ENCODE results near the gene SORCS1. TPM values are rescaled to one million over a fixed set of nuclear protein-coding genes. Genes with fewer than 3 reads are reported as not detected.

SORCS1 gene
- total and polyA plus RNA-seq, 2 experiments from 2014 or later: 2.9 to 8.9 TPM

GRCh38 chr10:106567629-106568028 is 596.9 kb downstream of the SORCS1 start:
- H3K27ac Mint-ChIP-seq: no peak overlapping the region

More at GRCh38 chr10:106567629-106568028, 596.9 kb downstream of the SORCS1 start:
- ATAC-seq (no peak), DNase-seq (ENCODE audit: low spot score) (no peak)
- Histone ChIP-seq H3K79me2 (replicated peaks; ENCODE audit: insufficient read depth) (no peaks in the 10 kb centered on the region), H3K4me3 (no peak overlapping the region), H3K27ac (ENCODE audit: low read depth) (no peak overlapping the region), H3K27me3 (ENCODE audit: insufficient read depth) (no peaks in the 10 kb centered on the region), H3K4me1 (ENCODE audit: insufficient read depth) (peaks cover 21% of the 10 kb centered on the region; the same call in 1 of the 2 replicates), H2AFZ (no peak overlapping the region), H3K9me2 (ENCODE audit: insufficient read depth) (0 out of 2 replicates have a peak, but pooled peaks cover 3% of the 10 kb centered on the region), H3F3A (replicated peaks; ENCODE audit: low read depth) (no peaks in the 10 kb centered on the region), H3K4me2 (no peak overlapping the region), H4K20me1 (replicated peaks; ENCODE audit: insufficient read depth) (no peaks in the 10 kb centered on the region), H3K36me3 (ENCODE audit: insufficient read depth) (no peaks in the 10 kb centered on the region)
- no peak for TF ChIP-seq ZNF462 (CRISPR knock-in tag; IDR thresholded peaks at IDR 0.05)
- TF ChIP-seq ETS1 (IDR thresholded peaks at IDR 0.05): no peak
- no peak for TF ChIP-seq CTCF (conservative IDR thresholded peaks at IDR 0.05; ENCODE audit: low read depth in 2 of 2)
- no peak for TF ChIP-seq POLR2AphosphoS5 (IDR thresholded peaks at IDR 0.05; ENCODE audit: low read depth)
- TF ChIP-seq EZH2 (IDR thresholded peaks at IDR 0.05; ENCODE audit: low read depth, unreplicated experiment): no peak
- no peak for TF ChIP-seq CREB1 (CRISPR knock-in tag; IDR thresholded peaks at IDR 0.05; ENCODE audit: low read depth)
- no peak for TF ChIP-seq ZNF114 (CRISPR knock-in tag; IDR thresholded peaks at IDR 0.05)
- TF ChIP-seq ZNF331 (CRISPR knock-in tag; IDR thresholded peaks at IDR 0.05; ENCODE audit: low read depth): no peak
- H3K4me1 Mint-ChIP-seq: peaks cover 16% of the 10 kb centered on the region
- H3K36me3 Mint-ChIP-seq (ENCODE audit: low read depth): no peaks in the 10 kb centered on the region
- H3K4me3 Mint-ChIP-seq: no peak overlapping the region
- no peaks in the 10 kb centered on the region for H3K27me3 Mint-ChIP-seq (ENCODE audit: insufficient read depth, low read depth, poor library complexity)
- H3K9me3 Mint-ChIP-seq: no peaks in the 10 kb centered on the region

All from GM23338 (cell line).